ENCODE measurements around the gene SOX15. TPM values are rescaled to one million over a fixed set of nuclear protein-coding genes. Genes with fewer than 3 reads are reported as not detected.

Gene SOX15
- total RNA-seq, 1 experiment from 2014 or later, result 7.2 TPM

DNA sequence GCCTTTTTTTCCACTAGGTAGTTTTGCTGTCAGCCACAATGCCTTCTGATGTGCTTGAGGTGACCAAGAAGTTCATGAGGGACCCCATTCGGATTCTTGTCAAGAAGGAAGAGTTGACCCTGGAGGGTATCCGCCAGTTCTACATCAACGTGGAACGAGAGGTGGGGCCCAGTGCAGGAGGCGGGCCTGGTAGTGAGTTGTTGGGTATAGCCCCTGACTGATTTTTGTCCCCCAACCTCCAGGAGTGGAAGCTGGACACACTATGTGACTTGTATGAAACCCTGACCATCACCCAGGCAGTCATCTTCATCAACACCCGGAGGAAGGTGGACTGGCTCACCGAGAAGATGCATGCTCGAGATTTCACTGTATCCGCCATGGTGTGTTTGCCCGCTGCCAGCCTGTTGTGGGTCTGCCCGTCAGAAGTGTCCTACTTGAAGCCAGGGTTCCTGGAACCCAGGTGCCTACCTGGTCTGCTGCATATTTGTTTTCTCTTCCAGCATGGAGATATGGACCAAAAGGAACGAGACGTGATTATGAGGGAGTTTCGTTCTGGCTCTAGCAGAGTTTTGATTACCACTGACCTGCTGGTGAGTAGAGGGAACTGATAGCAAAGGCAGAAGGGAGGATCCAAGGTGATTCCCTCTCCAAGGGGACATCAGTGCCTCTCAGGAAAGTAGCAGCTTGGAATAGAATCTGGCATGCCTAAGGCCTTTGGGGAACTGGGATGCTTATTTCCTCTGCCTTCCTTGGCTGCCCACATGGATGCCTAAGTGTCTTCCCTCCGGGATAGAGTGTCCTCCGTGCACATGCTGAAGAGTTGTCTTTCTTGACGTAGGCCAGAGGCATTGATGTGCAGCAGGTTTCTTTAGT is 12.3 kb downstream of the SOX15 start:
- no peak for DNase-seq (ENCODE audit: low spot score)

DNA sequence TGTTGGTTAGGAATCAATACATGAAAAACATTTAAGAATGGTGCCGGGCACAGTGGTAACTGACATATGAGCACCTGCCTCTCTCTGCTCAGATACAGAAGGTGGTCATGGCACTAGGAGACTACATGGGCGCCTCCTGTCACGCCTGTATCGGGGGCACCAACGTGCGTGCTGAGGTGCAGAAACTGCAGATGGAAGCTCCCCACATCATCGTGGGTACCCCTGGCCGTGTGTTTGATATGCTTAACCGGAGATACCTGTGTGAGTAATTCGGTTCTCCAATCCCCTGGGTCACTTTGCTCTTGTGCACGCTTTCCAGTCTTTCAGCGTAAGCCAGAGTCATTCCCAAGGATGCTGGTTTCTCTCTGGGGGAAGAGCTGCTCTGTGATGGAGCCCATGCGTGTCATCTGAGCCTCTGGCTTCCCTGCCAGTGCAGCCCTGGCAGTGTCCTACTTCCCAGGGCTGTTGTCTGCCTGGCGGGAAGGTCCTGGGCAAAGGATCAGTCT is 13.4 kb downstream of the SOX15 start:
- no peak for DNase-seq (ENCODE audit: low spot score)

DNA sequence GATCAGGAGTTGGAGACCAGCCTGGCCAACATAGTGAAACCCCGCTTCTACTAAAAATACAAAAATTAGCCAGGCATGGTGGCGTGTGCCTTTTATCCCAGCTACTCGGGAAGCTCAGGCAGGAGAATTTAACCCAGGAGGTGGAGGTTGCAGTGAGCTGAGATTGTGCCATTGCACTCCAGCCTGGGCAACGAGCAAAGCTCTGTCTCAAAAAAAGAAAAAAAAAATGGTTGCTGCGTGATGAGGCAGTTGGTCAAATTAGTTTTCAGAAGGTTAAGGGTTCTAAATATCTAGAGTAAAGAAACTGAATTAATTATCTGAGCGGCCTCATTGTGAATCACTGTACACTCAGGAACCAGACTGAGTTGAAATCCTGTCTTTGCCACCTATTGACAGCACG is 13.9 kb downstream of the SOX15 start:
- DNase-seq (ENCODE audit: low spot score), result no peak

DNA sequence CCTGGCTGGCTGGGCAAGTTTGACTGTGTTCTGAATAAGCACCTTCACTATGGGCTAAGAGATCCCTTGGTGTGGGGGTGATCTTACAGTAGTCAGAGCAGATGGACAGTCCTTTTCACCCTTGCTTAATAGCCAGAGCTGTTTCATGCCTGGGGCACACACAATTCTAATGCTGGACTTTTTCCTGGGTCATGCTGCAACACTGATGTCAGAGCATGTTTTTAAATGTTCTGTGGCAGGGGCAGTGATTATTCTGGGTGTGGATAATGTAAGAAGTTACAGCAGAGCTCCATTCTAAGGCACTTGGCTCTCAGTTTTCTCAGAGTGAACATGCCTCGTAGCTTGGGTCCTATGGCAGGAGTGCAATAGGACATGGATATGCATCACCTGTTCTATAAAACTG is 14.4 kb downstream of the SOX15 start:
- no peak for DNase-seq (ENCODE audit: low spot score)

DNA sequence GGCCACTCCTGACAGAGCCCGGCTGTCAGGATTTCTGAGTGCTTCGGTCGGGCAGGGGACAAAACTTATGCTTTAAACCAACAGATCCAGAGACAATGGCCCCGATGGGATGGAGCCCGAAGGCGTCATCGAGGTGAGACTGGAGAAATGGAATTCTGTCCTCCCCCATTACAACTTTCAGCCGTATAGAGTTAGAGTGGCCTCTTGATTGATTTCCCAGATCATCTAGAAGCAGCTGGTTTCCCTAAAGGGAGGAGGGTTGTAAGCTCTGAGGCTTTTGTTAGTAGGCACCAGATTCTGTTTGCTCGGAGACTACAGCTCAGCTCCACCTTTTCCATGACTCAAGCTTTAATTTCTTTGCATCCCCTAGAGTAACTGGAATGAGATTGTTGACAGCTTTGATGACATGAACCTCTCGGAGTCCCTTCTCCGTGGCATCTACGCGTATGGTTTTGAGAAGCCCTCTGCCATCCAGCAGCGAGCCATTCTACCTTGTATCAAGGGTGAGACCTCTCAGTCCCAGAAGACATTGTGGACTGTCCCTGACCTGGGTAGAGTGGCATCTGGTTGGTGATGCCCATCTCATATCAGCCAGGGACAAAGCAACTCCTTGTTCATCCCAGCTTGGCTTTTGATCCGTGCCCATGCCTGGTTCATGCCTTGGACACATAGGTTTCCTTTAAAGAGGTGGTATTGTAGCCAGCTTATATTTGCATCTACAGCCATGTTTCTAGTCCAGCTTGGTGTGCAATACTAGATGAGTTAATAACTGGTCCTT is 15.5 kb downstream of the SOX15 start:
- no peak for DNase-seq (ENCODE audit: low spot score)

DNA sequence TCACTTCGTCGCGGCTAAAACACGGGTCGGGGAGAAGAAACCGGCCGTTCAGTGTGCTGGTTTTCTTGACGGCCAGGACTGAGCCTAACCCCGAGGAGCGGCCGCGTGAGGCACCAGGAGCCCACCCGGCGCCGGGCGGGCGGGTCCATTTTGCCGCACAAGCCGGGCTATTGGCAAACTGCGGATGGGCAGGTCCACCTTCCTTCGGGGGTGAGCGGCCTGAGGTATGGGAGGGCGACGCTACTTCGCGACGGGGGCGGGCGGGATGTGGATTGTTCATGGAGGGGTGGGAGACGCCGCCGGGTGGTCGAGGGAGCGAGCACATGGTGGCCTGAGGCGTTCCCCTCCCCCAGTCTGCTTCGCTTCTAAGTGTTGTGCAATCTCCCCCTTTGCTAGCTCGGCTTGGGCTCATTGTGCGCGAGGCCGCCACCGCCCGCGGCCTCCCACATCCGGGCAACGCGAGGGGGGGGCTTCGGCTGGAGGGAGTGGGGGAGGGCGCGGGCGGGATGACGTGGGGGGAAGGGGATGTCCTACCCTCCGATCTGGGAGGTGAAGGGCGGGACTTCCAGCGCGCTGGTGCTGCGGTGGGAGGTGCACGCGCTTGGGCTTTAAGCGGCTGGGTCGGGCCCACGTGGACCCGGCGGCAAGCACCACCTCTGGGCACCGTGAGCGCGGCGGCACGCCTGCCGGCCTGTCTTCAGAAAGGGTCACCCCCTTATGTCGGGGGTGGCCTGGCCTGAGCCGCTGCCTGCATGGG is 16.4 kb downstream of the SOX15 start:
- peak; percentile 82 for DNase-seq (ENCODE audit: low spot score)

DNA sequence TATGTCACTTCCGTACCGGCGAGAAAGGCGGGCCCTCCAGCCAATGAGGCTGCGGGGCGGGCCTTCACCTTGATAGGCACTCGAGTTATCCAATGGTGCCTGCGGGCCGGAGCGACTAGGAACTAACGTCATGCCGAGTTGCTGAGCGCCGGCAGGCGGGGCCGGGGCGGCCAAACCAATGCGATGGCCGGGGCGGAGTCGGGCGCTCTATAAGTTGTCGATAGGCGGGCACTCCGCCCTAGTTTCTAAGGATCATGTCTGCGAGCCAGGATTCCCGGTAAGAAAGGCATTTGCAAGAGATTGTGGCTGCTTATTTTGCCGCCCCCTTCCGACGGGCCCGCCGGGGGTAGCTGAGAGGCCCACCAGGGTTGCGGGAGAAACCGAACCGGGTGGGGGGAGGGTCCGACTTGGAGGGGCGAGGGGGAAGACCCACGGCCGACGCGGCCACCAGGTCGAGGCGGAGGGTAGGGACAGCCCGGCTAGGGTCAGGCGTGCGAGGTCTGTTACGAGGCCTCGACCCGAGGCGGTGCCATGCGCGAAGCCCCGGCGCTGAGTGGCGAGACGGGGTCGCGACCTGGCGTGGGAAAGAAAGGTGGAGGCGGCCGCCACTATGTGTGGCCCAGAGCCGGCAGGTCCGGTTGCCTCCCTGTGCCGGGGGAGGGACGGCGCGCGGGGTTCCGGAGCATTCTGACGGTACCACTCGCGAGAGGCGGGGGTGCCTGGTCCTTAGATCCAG is 17.1 kb downstream of the SOX15 start:
- peak; percentile 100 for DNase-seq (ENCODE audit: low spot score)

DNA sequence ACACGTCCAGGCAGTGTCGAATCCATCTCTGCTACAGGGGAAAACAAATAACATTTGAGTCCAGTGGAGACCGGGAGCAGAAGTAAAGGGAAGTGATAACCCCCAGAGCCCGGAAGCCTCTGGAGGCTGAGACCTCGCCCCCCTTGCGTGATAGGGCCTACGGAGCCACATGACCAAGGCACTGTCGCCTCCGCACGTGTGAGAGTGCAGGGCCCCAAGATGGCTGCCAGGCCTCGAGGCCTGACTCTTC is 17.6 kb downstream of the SOX15 start:
- no peak for DNase-seq (ENCODE audit: low spot score)

DNA sequence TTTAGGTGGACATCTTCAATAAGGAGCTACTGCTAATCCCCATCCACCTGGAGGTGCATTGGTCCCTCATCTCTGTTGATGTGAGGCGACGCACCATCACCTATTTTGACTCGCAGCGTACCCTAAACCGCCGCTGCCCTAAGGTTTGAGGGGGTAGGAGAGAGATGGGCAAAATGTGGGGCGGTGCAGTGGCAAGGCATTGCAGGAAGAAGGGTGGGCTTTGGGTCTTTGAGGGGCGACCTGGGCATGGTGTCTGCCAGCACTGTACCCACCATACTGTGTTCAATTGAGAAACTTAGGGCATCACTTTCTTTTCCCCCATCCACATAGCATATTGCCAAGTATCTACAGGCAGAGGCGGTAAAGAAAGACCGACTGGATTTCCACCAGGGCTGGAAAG is 19.5 kb downstream of the SOX15 start:
- DNase-seq (ENCODE audit: low spot score), result no peak

DNA sequence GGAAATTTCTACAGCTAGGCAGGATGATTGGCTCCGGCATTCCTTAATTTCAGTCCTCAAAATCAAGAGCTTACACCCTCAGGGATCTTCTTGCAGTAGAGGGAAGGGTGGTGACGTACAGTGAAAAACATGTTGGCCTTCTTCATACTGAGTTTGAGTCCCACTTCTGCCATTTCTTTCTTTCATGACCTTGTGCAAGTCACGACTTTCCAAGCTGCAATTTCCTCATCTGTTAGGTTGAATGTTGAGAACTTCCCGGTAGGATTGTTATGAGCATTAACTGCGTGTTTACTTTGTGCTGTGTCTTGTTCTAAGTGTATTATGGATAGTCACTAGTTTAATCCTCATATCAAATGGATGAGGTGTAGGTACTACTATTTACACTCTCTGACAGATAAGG is 20.3 kb downstream of the SOX15 start:
- DNase-seq (ENCODE audit: low spot score), result no peak

DNA sequence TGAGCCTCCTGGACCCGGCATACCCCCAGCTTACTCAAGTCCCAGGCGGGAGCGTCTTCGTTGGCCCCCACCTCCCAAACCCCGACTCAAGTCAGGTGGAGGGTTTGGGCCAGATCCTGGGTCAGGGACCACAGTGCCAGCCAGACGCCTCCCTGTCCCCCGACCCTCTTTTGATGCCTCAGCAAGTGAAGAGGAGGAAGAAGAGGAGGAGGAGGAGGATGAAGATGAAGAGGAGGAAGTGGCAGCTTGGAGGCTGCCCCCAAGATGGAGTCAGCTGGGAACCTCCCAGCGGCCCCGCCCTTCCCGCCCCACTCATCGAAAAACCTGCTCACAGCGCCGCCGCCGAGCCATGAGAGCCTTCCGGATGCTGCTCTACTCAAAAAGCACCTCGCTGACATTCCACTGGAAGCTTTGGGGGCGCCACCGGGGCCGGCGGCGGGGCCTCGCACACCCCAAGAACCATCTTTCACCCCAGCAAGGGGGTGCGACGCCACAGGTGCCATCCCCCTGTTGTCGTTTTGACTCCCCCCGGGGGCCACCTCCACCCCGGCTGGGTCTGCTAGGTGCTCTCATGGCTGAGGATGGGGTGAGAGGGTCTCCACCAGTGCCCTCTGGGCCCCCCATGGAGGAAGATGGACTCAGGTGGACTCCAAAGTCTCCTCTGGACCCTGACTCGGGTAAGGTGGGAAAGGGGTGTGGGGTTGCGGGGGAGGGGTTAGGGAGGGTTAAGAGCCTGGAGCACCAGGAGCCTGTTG is 26.6 kb downstream of the SOX15 start:
- DNase-seq (ENCODE audit: low spot score), result no peak

DNA sequence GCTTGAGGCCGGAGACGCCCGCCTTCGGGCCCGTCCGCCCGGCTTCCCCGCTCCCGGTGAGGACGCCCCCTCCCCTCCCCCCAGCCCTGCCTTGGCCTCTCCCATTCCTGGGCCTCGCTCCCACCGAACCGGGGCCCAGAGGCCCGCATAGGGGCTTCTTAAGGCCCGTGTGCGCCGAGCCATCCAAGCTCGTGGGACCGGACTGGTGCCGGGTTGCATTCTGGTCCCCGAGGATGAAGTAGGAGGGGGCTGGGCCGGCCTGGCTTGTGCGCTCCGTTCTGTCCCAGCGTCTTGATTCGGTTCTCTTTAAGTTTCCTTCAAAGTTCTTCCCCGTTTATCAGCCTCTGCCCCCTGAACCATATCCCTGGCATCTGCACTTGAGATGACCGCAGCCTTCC is 27.7 kb downstream of the SOX15 start:
- no peak for DNase-seq (ENCODE audit: low spot score)

DNA sequence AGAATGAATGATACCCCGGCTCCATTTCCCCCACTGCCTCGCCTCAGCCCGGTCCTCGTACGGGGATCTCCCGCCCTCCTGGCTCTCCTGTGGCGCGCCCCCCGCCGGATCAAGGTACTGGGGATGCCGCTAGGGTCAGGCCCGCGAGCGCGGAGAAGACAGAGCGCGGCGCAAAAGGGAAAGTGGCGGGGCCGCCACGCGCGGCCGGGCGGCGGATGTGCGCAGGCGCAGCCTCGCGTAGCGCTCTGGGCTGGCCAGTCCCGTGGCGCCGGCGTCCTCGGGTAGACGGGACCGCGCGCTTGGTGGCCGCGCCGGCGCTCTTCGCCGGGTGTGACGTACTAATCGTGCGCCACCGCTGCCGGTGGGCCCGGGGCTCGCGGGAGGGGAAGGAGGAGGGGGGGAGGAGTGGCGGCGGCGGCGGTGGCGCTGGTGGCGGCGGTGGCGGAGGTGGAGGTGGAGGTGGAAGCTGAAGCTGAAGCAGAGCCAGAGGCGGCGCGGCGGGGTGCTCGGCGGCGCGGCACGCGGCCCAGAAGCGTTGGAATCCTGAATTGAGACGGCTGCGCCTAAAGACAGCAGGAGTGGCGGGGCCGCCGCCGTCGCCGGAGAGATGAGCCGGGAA is 28.2 kb downstream of the SOX15 start, which contains the start of gene SENP3:
SENP3 (plus strand) TSS at position 331 of the 619 bp plus-strand sequence. CDS start 1,158 bp downstream, outside the sequence.
- DNase-seq (ENCODE audit: low spot score), result peak; percentile 78

DNA sequence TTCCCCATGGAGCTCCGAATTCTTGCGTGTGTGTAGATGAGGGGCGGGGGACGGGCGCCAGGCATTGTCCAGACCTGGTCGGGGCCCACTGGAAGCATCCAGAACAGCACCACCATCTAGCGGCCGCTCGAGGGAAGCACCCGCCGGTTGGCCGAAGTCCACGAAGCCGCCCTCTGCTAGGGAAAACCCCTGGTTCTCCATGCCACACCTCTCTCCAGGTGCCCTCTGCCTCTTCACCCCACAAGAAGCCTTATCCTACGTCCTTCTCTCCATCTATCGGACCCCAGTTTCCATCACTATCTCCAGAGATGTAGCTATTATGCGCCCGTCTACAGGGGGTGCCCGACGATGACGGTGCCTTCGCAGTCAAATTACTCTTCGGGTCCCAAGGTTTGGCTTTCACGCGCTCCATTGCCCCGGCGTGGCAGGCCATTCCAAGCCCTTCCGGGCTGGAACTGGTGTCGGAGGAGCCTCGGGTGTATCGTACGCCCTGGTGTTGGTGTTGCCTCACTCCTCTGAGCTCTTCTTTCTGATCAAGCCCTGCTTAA is 28.8 kb downstream of the SOX15 start:
- DNase-seq (ENCODE audit: low spot score), result peak; percentile 89

DNA sequence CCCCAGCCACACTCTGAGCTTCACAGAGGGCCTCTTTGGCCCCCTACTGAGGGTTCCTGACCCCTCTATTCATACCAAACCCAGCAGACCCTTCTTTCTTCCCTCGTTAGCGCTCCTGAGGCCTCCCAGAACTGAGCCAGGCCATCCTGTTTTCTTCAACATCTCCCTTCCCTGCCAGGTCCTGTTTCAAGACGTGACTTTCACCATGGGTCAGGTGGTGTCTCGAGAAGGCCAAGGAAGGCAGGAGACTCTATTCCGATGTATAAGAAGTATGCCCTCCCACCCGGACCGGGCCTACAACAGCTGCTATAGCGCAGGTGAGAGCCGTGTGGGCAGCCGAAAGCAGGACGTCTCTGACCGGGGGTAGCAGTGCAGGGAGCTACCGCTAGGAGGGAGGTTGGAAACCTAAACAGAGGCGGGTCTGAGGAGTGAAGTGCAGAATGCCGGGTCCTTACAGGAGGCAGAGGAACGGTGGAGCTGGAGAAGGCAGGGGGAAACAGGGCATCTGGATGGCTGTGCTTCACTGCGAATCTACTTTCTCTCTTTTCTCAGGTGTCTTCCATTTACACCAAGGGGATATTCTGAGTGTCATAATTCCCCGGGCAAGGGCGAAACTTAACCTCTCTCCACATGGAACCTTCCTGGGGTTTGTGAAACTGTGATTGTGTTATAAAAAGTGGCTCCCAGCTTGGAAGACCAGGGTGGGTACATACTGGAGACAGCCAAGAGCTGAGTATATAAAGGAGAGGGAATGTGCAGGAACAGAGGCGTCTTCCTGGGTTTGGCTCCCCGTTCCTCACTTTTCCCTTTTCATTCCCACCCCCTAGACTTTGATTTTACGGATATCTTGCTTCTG is 29.5 kb downstream of the SOX15 start:
- DNase-seq (ENCODE audit: low spot score), result no peak

DNA sequence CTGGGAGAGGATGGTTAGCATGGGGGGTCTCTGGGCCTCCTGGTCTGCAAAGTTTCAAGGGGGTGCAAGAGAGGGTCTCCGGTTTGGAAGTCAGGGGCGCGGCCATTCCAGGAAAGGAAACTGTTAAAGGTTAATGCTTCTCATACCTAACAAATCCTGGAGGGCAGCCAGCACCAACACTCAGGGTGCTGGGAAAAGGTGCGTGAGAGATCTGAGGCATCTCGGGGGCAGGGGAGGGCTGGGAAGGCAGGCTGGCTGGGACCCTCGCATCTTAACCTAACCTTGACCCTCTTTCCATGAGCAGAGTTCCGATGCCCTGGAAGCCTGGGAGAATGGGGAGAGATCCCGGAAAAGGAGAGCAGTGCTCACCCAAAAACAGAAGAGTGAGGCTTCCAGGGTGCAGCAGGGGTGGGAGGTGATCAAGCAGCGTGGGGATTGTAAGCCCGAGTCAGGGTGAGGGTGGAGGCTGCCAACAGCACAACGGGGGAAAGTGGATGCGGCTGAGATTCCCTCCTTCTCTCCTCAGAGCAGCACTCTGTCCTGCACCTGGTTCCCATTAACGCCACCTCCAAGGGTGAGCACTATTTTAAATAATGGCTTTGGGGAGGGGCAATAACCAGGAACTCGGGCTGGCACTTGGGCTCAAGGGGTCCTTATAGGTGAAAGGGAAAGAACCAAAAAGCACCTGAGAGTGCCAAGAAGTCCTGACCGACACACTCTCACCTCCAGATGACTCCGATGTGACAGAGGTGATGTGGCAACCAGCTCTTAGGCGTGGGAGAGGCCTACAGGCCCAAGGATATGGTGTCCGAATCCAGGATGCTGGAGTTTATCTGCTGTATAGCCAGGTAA is 30.3 kb downstream of the SOX15 start:
- no peak for DNase-seq (ENCODE audit: low spot score)

DNA sequence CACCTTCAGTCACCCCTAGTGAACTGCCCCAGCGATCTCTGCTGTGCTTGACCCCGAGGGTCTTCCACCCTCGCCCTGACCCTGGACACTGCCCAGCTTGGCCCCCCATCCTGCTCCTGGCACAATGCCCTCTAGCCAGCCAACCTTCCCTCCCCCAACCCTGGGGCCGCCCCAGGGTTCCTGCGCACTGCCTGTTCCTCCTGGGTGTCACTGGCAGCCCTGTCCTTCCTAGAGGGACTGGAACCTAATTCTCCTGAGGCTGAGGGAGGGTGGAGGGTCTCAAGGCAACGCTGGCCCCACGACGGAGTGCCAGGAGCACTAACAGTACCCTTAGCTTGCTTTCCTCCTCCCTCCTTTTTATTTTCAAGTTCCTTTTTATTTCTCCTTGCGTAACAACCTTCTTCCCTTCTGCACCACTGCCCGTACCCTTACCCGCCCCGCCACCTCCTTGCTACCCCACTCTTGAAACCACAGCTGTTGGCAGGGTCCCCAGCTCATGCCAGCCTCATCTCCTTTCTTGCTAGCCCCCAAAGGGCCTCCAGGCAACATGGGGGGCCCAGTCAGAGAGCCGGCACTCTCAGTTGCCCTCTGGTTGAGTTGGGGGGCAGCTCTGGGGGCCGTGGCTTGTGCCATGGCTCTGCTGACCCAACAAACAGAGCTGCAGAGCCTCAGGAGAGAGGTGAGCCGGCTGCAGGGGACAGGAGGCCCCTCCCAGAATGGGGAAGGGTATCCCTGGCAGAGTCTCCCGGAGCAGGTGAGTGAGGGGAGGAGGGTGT is 31.2 kb downstream of the SOX15 start, which contains the start of gene TNFSF13:
TNFSF13 (plus strand) TSS at position 207 of the 776 bp plus-strand sequence; CDS start at position 497, 290 bp downstream.
- DNase-seq (ENCODE audit: low spot score), result no peak

Data from A172 (cell line).